ENCODE results near the gene CD1C.

DNA sequence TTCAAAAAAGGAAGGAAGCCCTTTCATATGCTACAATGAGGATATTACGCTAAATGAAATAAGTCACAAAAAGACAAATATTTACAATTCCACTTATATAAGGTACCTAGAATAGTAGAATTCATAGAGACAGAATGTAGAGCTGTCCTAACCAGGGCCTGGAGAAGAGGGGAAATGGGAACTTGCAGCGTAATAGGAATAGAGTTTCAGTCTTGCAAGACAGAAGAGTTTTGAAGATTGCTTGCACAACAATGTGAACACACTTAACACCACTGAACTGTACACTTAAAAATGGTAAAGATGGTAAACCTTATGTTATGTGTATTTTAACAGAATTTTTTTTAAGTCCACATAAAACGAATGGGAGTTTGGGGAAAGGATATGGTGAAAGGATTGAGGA lies 38.7 kb downstream of the CD1C start:
- TF ChIP-seq CTCF (IDR thresholded peaks at IDR 0.05; ENCODE audit: borderline replicate concordance, extremely low read depth, low read length, poor library complexity, severe bottlenecking) (no peak), EZH2 (IDR thresholded peaks at IDR 0.05; ENCODE audit: borderline replicate concordance, low read depth, low read length, severe bottlenecking) (no peak)
